Measurements from ENCODE around the gene UBE2Q1. TPM values are rescaled to one million over a fixed set of nuclear protein-coding genes. Genes with fewer than 3 reads are reported as not detected.

UBE2Q1 gene
- total RNA-seq, 1 experiment from 2014 or later = 70.9 TPM

GRCh38 chr1:154512760-154513159, 45.7 kb downstream of the UBE2Q1 start:
- Histone ChIP-seq H3K27me3 (ENCODE audit: insufficient read depth, low read length) (0 out of 2 replicates have a peak, but pooled peaks cover 5% of the 10 kb centered on the region), H3K4me3 (replicated peaks in 1 of 2; ENCODE audit: low read depth in 1 of 2, low read length in 2 of 2) (no peak overlapping the region), H4K20me1 (ENCODE audit: insufficient read depth) (no peaks in the 10 kb centered on the region), H3K9me3 (ENCODE audit: control insufficient read depth in 1 of 2, insufficient read depth in 1 of 2, low read depth in 1 of 2, low read length in 2 of 2) (no peaks in the 10 kb centered on the region), H3K36me3 (ENCODE audit: control insufficient read depth in 1 of 2, insufficient read depth in 2 of 2, low read length in 2 of 2) (no peaks in the 10 kb centered on the region), H3K9me2 (ENCODE audit: insufficient read depth) (no peaks in the 10 kb centered on the region), H3K4me1 (ENCODE audit: control insufficient read depth in 1 of 2, insufficient read depth in 2 of 2, low read length in 2 of 2) (0 out of 4 replicates have a peak, but pooled peaks cover 0 to 3% of the 10 kb centered on the region in 2 experiments), H3K4me2 (ENCODE audit: low read length) (no peak overlapping the region), H3K9ac (ENCODE audit: low read length) (no peak overlapping the region), H3K27ac (ENCODE audit: low read depth, low read length) (no peak overlapping the region), H3K79me2 (ENCODE audit: insufficient read depth, low read length) (no peaks in the 10 kb centered on the region), H2AFZ (ENCODE audit: low read depth, low read length, poor library complexity, severe bottlenecking) (no peak overlapping the region)
- POLR2A ChIA-PET = no interaction called here
- RAD21 ChIA-PET (ENCODE audit: low non-redundant PET in 1 of 2, low total read pairs in 2 of 2, uncharacterized antibody in 2 of 2, unreplicated experiment in 2 of 2) = no interaction called here
- no peak for TF ChIP-seq ZNF274 (IDR thresholded peaks at IDR 0.05; ENCODE audit: low read depth, low read length)
- TF ChIP-seq RAD21 (IDR thresholded peaks at IDR 0.05; ENCODE audit: low read depth) = no peak
- no peak for TF ChIP-seq POLR2A (IDR thresholded peaks at IDR 0.05; ENCODE audit: borderline replicate concordance, extremely low read depth, insufficient read depth, insufficient read length)
- no peak for ATAC-seq
- CTCF ChIA-PET = interaction anchor here (0.8 kb wide), 1 partner anchor 21 kb away, joined by 3 read pairs; no protein-coding TSS in a partner anchor
- intact Hi-C loops (cut with micrococcal nuclease) = no loop called here
- DNase-seq (ENCODE audit: low read depth, low spot score) = no peak
- no TSS peak for BruUV-seq (replicated peaks)

- CTCF ChIA-PET = no interaction called here
- H4K20me1 ChIP-seq (ENCODE audit: insufficient read depth) = no peaks in the 10 kb centered on the region
- RAD21 ChIA-PET (ENCODE audit: low non-redundant PET in 1 of 2, low total read pairs in 2 of 2, uncharacterized antibody in 2 of 2, unreplicated experiment in 2 of 2) = no interaction called here
- H3K9me3 ChIP-seq (ENCODE audit: control insufficient read depth in 1 of 2, insufficient read depth in 1 of 2, low read depth in 1 of 2, low read length in 2 of 2) = no peaks in the 10 kb centered on the region
- no peak overlapping the region for H3K27ac ChIP-seq (ENCODE audit: low read depth, low read length)
- H3K4me1 ChIP-seq (ENCODE audit: control insufficient read depth in 1 of 2, insufficient read depth in 2 of 2, low read length in 2 of 2) = peaks cover 0 to 7% of the 10 kb centered on the region in 2 experiments; a peak in 2 of 4 replicates
- ATAC-seq (no peak), DNase-seq (ENCODE audit: low read depth, low spot score) (no peak)
- no peaks in the 10 kb centered on the region for H3K36me3 ChIP-seq (ENCODE audit: control insufficient read depth in 1 of 2, insufficient read depth in 2 of 2, low read length in 2 of 2)
- intact Hi-C loops (cut with micrococcal nuclease) = no loop called here
- H3K4me2 ChIP-seq (ENCODE audit: low read length) = no peak overlapping the region
- no peak overlapping the region for H2AFZ ChIP-seq (ENCODE audit: low read depth, low read length, poor library complexity, severe bottlenecking)
- POLR2A ChIA-PET = no interaction called here
- no peaks in the 10 kb centered on the region for H3K9me2 ChIP-seq (ENCODE audit: insufficient read depth)
- TF ChIP-seq EGR1 (IDR thresholded peaks at IDR 0.05; ENCODE audit: low read depth) = no peak
- no peak for TF ChIP-seq JUND (IDR thresholded peaks at IDR 0.05)
- TF ChIP-seq ZFX (IDR thresholded peaks at IDR 0.05) = no peak
- no peak for TF ChIP-seq SP1 (IDR thresholded peaks at IDR 0.05; ENCODE audit: low read depth)
- TF ChIP-seq YY1 (IDR thresholded peaks at IDR 0.05; ENCODE audit: extremely low read depth, insufficient replicate concordance, low read depth, low read length) = no peak
- TF ChIP-seq ZBTB33 (IDR thresholded peaks at IDR 0.05; ENCODE audit: extremely low read depth, insufficient replicate concordance, low read length) = no peak
- no peak for TF ChIP-seq EZH2phosphoT487 (IDR thresholded peaks at IDR 0.05; ENCODE audit: borderline replicate concordance)
- TF ChIP-seq POLR2AphosphoS5 (IDR thresholded peaks at IDR 0.05; ENCODE audit: low read depth, low read length) = no peak
- TF ChIP-seq CBX3 (IDR thresholded peaks at IDR 0.05; ENCODE audit: low read depth) = no peak
- no peak for TF ChIP-seq TCF7L2 (IDR thresholded peaks at IDR 0.05; ENCODE audit: borderline replicate concordance, extremely low read depth, insufficient read depth, insufficient read length)
- no peak overlapping the region for H3K4me3 ChIP-seq (replicated peaks in 1 of 2; ENCODE audit: low read depth in 1 of 2, low read length in 2 of 2)
- H3K27me3 ChIP-seq (ENCODE audit: insufficient read depth, low read length) = 0 out of 2 replicates have a peak, but pooled peaks cover 5% of the 10 kb centered on the region
- BruUV-seq (replicated peaks) = no TSS peak
- H3K79me2 ChIP-seq (ENCODE audit: insufficient read depth, low read length) = no peaks in the 10 kb centered on the region
- H3K9ac ChIP-seq (ENCODE audit: low read length) = no peak overlapping the region
Measured at GRCh38 chr1:154503898-154504297, 54.6 kb downstream of the UBE2Q1 start.
